LNCaP clone FGC (cell line): Measurements from ENCODE around the gene GPATCH3.
"Not testable (repeated sequence)": the region's sequence is repeated elsewhere in the genome, so short reads cannot be mapped to it uniquely, and the experiment has no call there.

Experiments
- DNase-seq: peaks from one replicate; pipeline ENCODE4 v3.0.0-alpha.2; 2011; ENCODE audit warnings: low read depth
- H3K4me3 ChIP-seq: 2 replicates; pipeline ENCODE4 v1.5.1; 2011; ENCODE audit warnings: mild to moderate bottlenecking, low read depth, low read length, control low read depth
- TF ChIP-seq, protein P1 (sequence below): IDR thresholded peaks from 2 replicates; pipeline ENCODE4 v1.5.1; 2012; ENCODE audit warnings: mild to moderate bottlenecking; ENCODE audit not compliant: control insufficient read depth, insufficient read depth; ENCODE audit errors: extremely low read depth

The GPATCH3 gene, protein sequence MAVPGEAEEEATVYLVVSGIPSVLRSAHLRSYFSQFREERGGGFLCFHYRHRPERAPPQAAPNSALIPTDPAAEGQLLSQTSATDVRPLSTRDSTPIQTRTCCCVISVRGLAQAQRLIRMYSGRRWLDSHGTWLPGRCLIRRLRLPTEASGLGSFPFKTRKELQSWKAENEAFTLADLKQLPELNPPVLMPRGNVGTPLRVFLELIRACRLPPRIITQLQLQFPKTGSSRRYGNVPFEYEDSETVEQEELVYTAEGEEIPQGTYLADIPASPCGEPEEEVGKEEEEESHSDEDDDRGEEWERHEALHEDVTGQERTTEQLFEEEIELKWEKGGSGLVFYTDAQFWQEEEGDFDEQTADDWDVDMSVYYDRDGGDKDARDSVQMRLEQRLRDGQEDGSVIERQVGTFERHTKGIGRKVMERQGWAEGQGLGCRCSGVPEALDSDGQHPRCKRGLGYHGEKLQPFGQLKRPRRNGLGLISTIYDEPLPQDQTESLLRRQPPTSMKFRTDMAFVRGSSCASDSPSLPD

DNA sequence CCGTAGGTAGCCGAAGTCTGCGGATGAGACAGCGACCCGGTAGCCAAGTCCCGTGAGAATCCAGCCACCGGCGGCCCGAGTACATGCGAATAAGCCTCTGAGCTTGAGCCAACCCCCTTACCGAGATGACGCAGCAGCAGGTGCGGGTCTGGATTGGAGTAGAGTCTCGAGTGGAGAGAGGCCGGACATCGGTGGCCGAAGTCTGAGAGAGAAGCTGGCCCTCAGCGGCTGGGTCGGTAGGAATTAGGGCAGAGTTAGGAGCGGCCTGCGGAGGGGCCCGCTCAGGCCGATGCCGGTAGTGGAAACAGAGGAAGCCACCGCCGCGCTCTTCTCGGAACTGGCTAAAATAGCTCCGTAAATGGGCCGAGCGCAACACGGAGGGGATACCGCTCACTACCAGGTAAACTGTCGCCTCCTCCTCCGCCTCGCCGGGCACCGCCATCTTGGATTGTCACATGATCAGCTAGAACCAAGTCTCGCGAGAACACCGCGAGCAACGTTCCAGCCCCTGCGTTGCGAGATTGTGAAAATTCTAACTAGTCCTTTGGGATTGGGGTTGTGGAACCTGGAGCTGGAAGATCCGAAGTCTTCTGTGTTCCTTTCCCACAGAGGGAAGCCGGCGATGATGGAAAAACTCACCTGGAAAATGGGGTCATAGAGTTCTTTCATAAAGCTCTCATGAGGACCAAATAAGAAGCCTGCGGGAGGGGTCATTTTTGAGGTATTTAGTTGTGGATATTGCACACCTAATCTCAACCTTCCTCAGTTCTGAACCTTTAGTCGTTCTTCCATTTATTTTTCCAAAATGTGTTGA is at the start of gene GPATCH3:
TSS of gene GPATCH3 (minus strand) at position 467 of the 814 bp plus-strand sequence. CDS start at position 442, 25 bp downstream.
- peak; percentile 88 for DNase-seq
- peak within 1 kb of the TSS; percentile 97 for H3K4me3 ChIP-seq
- TF ChIP-seq, protein P1, sequence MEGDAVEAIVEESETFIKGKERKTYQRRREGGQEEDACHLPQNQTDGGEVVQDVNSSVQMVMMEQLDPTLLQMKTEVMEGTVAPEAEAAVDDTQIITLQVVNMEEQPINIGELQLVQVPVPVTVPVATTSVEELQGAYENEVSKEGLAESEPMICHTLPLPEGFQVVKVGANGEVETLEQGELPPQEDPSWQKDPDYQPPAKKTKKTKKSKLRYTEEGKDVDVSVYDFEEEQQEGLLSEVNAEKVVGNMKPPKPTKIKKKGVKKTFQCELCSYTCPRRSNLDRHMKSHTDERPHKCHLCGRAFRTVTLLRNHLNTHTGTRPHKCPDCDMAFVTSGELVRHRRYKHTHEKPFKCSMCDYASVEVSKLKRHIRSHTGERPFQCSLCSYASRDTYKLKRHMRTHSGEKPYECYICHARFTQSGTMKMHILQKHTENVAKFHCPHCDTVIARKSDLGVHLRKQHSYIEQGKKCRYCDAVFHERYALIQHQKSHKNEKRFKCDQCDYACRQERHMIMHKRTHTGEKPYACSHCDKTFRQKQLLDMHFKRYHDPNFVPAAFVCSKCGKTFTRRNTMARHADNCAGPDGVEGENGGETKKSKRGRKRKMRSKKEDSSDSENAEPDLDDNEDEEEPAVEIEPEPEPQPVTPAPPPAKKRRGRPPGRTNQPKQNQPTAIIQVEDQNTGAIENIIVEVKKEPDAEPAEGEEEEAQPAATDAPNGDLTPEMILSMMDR = no peak

DNA sequence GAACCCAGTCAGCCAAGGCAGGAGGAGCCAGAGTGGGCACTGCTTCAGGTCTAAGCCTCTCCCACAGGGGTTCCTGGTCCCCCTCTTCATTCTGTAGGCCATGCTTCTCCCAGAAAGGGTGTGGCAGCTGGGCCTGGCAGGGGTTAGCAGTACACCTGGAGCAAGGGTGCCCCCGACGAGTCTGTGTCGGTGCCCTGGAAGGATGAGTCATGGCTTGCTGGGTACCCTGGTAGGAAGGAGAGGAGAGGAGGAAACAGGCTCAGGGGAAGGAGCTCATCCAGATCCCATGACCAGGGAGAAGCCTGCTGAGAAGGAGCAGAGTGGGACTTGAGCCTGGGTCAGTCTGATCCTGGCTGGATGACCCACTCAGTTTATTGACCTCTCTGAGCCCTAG is 49.7 kb upstream of the GPATCH3 start:
- no peak overlapping the region for H3K4me3 ChIP-seq
- TF ChIP-seq, protein P1 = no peak
- DNase-seq = no peak

DNA sequence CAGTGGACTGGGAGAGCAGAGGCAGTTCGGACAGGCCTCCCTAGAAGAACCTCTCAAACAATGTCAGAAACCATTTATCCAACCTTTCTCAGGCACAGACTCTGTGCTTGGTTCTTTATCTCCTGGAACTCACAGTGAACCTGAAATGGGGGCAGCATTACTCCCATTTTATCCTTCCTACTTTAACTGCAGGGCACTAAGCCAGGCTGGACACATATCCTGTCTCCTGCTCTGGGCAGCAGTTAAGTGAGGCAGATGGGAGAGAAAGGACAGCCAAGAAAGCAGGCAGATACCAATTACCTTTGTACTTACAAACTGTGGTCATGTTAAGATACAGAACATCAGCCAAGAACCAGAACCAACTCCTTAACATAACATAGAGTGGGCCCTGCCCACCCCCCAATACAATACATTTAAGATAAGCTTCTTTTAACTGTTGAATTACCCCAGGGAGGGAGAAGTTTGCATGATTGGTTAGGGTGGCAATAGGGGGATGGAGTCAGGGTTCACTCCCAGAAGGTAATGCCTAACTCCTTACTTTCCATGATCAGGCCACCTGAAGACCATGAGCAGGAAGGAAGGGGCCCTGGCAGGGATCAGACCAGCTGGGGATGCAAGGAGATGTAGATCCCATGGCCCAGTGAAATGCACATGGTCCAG is 49.1 kb upstream of the GPATCH3 start:
- no peak for DNase-seq
- TF ChIP-seq, protein P1 = no peak
- no peak overlapping the region for H3K4me3 ChIP-seq

DNA sequence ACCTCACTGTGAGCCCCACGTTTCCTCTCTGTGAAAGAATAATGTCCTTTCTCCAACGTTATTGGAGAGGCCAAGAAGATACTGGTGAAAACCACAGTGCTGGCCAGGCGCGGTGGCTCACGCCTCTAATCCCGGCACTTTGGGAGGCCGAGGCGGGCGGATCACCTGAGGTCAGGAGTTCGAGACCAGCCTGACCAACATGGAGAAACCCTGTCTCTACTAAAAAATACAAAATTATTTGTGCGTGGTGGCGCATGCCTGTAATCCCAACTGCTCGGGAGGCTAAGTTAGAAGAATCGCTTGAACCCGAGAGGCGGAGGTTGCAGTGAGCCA is 48.4 kb upstream of the GPATCH3 start:
- DNase-seq, H3K4me3 ChIP-seq: not testable (repeated sequence)

DNA sequence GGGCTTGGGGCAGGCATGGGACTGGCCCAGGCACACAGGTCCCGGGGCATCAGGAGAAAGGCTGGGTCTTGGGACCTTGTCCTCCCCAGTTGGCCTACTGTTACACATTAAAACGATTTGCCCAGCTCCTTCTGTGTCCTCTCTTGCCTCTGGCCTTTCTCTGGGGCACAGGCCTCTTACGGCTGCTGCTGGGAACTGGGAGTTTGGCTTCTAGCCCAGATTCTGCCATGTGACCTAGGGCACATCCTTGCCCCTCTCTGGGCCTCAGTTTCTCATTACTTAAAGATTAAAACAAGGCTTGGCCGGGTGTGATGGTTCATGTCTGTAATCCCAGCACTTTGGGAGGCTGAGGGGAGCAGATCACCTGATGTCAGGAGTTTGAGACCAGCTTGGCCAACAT is 46.0 kb upstream of the GPATCH3 start:
- TF ChIP-seq, protein P1 = no peak
- DNase-seq = no peak
- no peak overlapping the region for H3K4me3 ChIP-seq

DNA sequence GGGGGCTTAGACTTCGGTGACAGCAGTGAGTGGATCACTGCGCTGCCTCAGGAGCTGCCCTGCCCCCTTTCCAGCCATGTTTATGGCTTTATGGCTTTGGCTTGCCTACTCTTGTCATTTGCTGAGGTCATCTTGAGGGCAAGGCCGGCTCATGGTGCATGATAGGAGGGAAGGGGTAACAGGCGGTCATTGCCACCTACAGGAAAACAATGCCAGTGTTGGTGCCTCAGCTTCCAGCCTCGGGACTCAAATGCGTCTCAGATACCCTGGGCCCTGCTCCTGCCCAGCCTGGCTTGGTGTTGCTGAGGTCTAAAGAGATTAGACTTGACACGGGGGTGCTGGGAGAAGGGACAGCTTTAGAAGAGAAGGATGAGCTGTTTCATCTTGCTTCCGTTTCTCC is 45.5 kb upstream of the GPATCH3 start:
- TF ChIP-seq, protein P1 = no peak
- no peak overlapping the region for H3K4me3 ChIP-seq
- DNase-seq = no peak

DNA sequence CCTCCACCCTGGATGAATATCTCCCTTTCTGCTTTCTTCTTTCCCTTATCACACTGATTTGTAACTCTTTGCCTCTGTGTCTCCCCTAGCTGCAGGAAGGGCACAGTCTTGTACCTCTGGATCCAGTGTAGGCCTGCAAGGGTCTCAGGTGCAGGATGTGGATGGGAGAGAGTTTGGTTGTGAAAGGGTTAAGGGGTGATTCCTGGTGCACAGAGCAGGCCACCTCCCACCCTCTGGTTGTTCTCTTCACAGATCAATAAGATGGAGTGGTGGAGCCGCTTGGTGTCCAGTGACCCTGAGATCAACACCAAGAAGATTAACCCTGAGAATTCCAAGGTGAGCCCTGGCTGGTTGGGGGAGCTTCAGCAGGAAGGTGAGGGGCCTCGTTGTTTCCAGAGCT is 44.9 kb upstream of the GPATCH3 start:
- DNase-seq = no peak
- TF ChIP-seq, protein P1 = no peak
- no peak overlapping the region for H3K4me3 ChIP-seq
